GM18858 (cell line): Measurements from ENCODE around the gene CCDC74A.
"Not testable (repeated sequence)": the region's sequence is repeated elsewhere in the genome, so short reads cannot be mapped to it uniquely, and the experiment has no call there.

Experiments used
- ATAC-seq: cut with Tn5 transposase; IDR thresholded peaks from one replicate; pipeline ENCODE4 v1.9.1; 2021; ENCODE audit not compliant: unreplicated experiment

Gene CCDC74A

GRCh38 chr2:131552871-131553270 lies 25.2 kb downstream of the CCDC74A start:
- ATAC-seq, result no peak

GRCh38 chr2:131556998-131557397 lies 29.3 kb downstream of the CCDC74A start:
- no peak for ATAC-seq

GRCh38 chr2:131557558-131558321 lies 30.1 kb downstream of the CCDC74A start:
- no peak for ATAC-seq

- no peak for ATAC-seq
Measured at GRCh38 chr2:131566371-131566770, 38.7 kb downstream of the CCDC74A start.

GRCh38 chr2:131567891-131568290 lies 40.2 kb downstream of the CCDC74A start:
- ATAC-seq, result no peak

GRCh38 chr2:131568401-131568800 lies 40.7 kb downstream of the CCDC74A start:
- not testable (repeated sequence) for ATAC-seq

- no peak for ATAC-seq
Measured at GRCh38 chr2:131572175-131572574, 44.5 kb downstream of the CCDC74A start.

- no peak for ATAC-seq
Measured at GRCh38 chr2:131577812-131578211, 50.1 kb downstream of the CCDC74A start.

GRCh38 chr2:131580187-131580586 lies 52.5 kb downstream of the CCDC74A start:
- no peak for ATAC-seq
